WTC11 (cell line): Measurements from ENCODE around the gene TOR1AIP2. TPM values are rescaled to one million over a fixed set of nuclear protein-coding genes. Genes with fewer than 3 reads are reported as not detected.

Experiments used
- ATAC-seq: fragments of 200-7000 bp; cut with Tn5 transposase; 2 replicates; pipeline ENCODE4 v1.10.0; 2021; ENCODE audit warnings: mild to moderate bottlenecking, moderate library complexity
- CTCF ChIA-PET: fragments of 300-600 bp; sonication (Branson Sonifier 250); formaldehyde crosslinking; loops from one replicate; lab custom pipeline; 2021; ENCODE audit warnings: antibody characterized with exemption; lab: Charles Lee
- POLR2A ChIA-PET: fragments of 350-600 bp; sonication (Branson Sonifier 250); formaldehyde crosslinking; loops from one replicate; lab custom pipeline; 2021; ENCODE audit warnings: antibody characterized with exemption; lab: Charles Lee
- DNase-seq: peaks from one replicate; pipeline ENCODE4 v3.0.0; 2021; ENCODE audit warnings: low spot score
- H3K27ac Mint-ChIP-seq: 2 replicates; pipeline ENCODE4 v1.8.0; 2021; ENCODE audit warnings: mixed read lengths
- H3K27me3 Mint-ChIP-seq: 2 replicates; pipeline ENCODE4 v1.8.0; 2021; ENCODE audit warnings: low read depth, mild to moderate bottlenecking, moderate library complexity, mixed read lengths
- H3K36me3 Mint-ChIP-seq: 2 replicates; pipeline ENCODE4 v1.8.0; 2021; ENCODE audit warnings: mixed read lengths
- H3K4me1 Mint-ChIP-seq: 2 replicates; pipeline ENCODE4 v1.8.0; 2022; ENCODE audit warnings: mixed read lengths
- H3K4me3 Mint-ChIP-seq: 2 replicates; pipeline ENCODE4 v1.8.0; 2021; ENCODE audit warnings: mild to moderate bottlenecking, moderate library complexity, mixed read lengths
- H3K9me3 Mint-ChIP-seq: 2 replicates; pipeline ENCODE4 v1.8.0; 2021; ENCODE audit warnings: mixed read lengths
- ATF3 ChIP-seq: sonication (generic); formaldehyde crosslinking; conservative IDR thresholded peaks from 2 replicates; pipeline ENCODE4 v1.8.1; 2022; ENCODE audit warnings: mild to moderate bottlenecking, missing genetic modification reagents
- ELF4 ChIP-seq: sonication (generic); formaldehyde crosslinking; IDR thresholded peaks from 2 replicates; pipeline ENCODE4 v1.8.1; 2022; ENCODE audit warnings: low read depth, mild to moderate bottlenecking, moderate library complexity, missing genetic modification reagents
- ERG ChIP-seq: fragments of 250-450 bp; sonication (Bioruptor Pico); IDR thresholded peaks from 2 replicates; pipeline ENCODE4 v1.8.0; 2021; ENCODE audit warnings: mild to moderate bottlenecking
- ESRRA ChIP-seq: sonication (generic); formaldehyde crosslinking; IDR thresholded peaks from 2 replicates; pipeline ENCODE4 v1.8.1; 2022; ENCODE audit warnings: mild to moderate bottlenecking, missing genetic modification reagents, borderline replicate concordance
- MXD4 ChIP-seq: fragments of 250-450 bp; sonication (Bioruptor Pico); IDR thresholded peaks from 2 replicates; pipeline ENCODE4 v1.8.0; 2021; ENCODE audit warnings: mild to moderate bottlenecking, moderate library complexity, borderline replicate concordance
- NFE2L1 ChIP-seq: sonication (generic); formaldehyde crosslinking; IDR thresholded peaks from 2 replicates; pipeline ENCODE4 v1.8.1; 2023; ENCODE audit warnings: missing genetic modification reagents
- NR2C2 ChIP-seq: sonication (generic); formaldehyde crosslinking; IDR thresholded peaks from 2 replicates; pipeline ENCODE4 v1.8.0; 2022; ENCODE audit warnings: mild to moderate bottlenecking, missing genetic modification reagents
- PREB ChIP-seq: sonication (generic); formaldehyde crosslinking; IDR thresholded peaks from 2 replicates; pipeline ENCODE4 v1.8.1; 2022; ENCODE audit warnings: mild to moderate bottlenecking, missing genetic modification reagents, moderate library complexity, borderline replicate concordance
- RELA ChIP-seq: sonication (generic); formaldehyde crosslinking; IDR thresholded peaks from 2 replicates; pipeline ENCODE4 v1.8.1; 2022; ENCODE audit warnings: missing genetic modification reagents, mild to moderate bottlenecking, borderline replicate concordance
- SMAD3 ChIP-seq: sonication (generic); formaldehyde crosslinking; IDR thresholded peaks from 2 replicates; pipeline ENCODE4 v1.8.0; 2022; ENCODE audit warnings: missing genetic modification reagents, mild to moderate bottlenecking, borderline replicate concordance
- SMAD4 ChIP-seq: sonication (generic); formaldehyde crosslinking; IDR thresholded peaks from 2 replicates; pipeline ENCODE4 v1.8.0; 2022; ENCODE audit warnings: mild to moderate bottlenecking, missing genetic modification reagents
- SP1 ChIP-seq: sonication (generic); formaldehyde crosslinking; conservative IDR thresholded peaks from 2 replicates; pipeline ENCODE4 v1.8.1; 2022; ENCODE audit warnings: missing genetic modification reagents
- ZNF396 ChIP-seq: fragments of 250-450 bp; sonication (Bioruptor Pico); IDR thresholded peaks from 2 replicates; pipeline ENCODE4 v1.8.0; 2021; ENCODE audit warnings: mild to moderate bottlenecking, moderate library complexity, borderline replicate concordance
- ZNF423 ChIP-seq: fragments of 250-450 bp; sonication (Bioruptor Pico); IDR thresholded peaks from 2 replicates; pipeline ENCODE4 v2.1.2; 2022; ENCODE audit warnings: mild to moderate bottlenecking, moderate library complexity
- total RNA-seq: library from RNA; stranded (reverse); gene quantifications from 3 replicates; pipeline ENCODE4 v1.2.3, GENCODE V29; 2021
- TF ChIP-seq, protein P1 (sequence below): fragments of 250-450 bp; sonication (Bioruptor Pico); IDR thresholded peaks from 2 replicates; pipeline ENCODE4 v1.9.0; 2021; ENCODE audit warnings: mild to moderate bottlenecking, borderline replicate concordance
- TF ChIP-seq, protein P2 (sequence below): sonication (generic); formaldehyde crosslinking; IDR thresholded peaks from 2 replicates; pipeline ENCODE4 v1.8.1; 2022; ENCODE audit warnings: low read depth, mild to moderate bottlenecking, moderate library complexity, missing genetic modification reagents, borderline replicate concordance
- TF ChIP-seq, protein P3 (sequence below): fragments of 200-600 bp; IDR thresholded peaks from 2 replicates; pipeline ENCODE4 v1.8.0; 2022; ENCODE audit warnings: antibody characterized with exemption

The TOR1AIP2 gene
- total RNA-seq, 1 experiment from 2014 or later: 57.2 TPM

DNA sequence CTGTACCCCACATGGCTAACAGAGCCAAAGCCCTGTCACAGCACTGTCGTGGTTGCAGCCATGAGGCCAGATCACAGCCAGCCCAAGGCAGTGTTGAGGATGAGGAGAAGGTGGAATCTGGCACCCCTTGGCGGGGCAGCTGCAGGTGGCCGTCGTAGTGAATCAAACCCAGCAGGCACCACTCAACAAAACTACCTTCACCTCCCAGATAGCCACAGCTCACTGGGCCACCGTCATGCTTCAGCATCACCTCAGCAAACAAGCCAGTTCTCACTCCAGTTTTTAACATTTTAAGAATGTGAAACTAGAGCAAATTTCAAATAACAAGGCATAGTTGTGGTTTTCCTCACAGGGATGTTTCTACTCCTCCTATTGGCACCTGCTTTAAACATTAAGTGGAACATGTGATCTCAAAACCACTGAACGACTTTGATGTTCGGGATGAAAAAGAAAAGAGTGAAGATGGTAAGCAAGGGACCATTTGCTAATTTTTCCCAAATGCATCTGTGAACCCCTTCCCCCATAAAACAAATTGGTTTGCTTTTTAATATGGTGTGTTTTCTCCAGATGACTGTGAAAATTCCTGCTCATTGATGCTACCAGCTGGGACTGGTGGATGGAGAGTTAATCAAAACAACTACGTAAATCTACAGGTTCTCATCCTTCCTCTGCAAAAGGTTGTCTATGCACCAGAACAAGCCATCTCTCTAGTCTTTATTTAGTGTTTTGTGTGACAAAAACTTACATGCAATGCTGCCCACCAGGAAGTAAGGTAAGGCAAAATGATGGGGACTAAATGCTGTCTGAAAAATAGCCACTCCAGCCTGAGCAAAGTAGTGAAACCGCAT lies 45.5 kb downstream of the TOR1AIP2 start:
- Mint-ChIP-seq H3K36me3 (no peaks in the 10 kb centered on the region), H3K27ac (no peak overlapping the region), H3K4me1 (peaks cover 24% of the 10 kb centered on the region), H3K27me3 (no peaks in the 10 kb centered on the region; the same call in none of the 2 replicates), H3K4me3 (no peak overlapping the region), H3K9me3 (no peaks in the 10 kb centered on the region)
- DNase-seq: no peak
- peak; percentile 52 for ATAC-seq
- ChIA-PET POLR2A (no interaction called here), CTCF (interaction anchor here (0.8 to 2.6 kb wide), 5 partner anchors 17 to 126 kb away, joined by 4 to 11 read pairs (median 8); no protein-coding TSS in a partner anchor)
- TF ChIP-seq ZNF423 (CRISPR knock-in tag) (peak; percentile 92), NR2C2 (CRISPR knock-in tag) (no peak)

GRCh38 chr1:179831225-179831624 lies 46.4 kb downstream of the TOR1AIP2 start:
- Mint-ChIP-seq H3K27me3 (no peaks in the 10 kb centered on the region; the same call in none of the 2 replicates), H3K4me1 (peaks cover 24% of the 10 kb centered on the region), H3K9me3 (no peaks in the 10 kb centered on the region), H3K27ac (no peak overlapping the region), H3K36me3 (no peaks in the 10 kb centered on the region), H3K4me3 (no peak overlapping the region)
- ChIA-PET CTCF (interaction anchor here (0.8 to 2.6 kb wide), 3 partner anchors 16 to 125 kb away, joined by 4 to 9 read pairs (median 6); no protein-coding TSS in a partner anchor), POLR2A (no interaction called here)
- TF ChIP-seq NFE2L1 (no peak), ESRRA (no peak), NR2C2 (CRISPR knock-in tag) (no peak), RELA (CRISPR knock-in tag) (no peak), SP1 (CRISPR knock-in tag) (no peak), SMAD4 (CRISPR knock-in tag) (no peak), SMAD3 (CRISPR knock-in tag) (no peak), PREB (no peak), ELF4 (CRISPR knock-in tag) (no peak), ZNF396 (no peak), MXD4 (CRISPR knock-in tag) (no peak)
- TF ChIP-seq, protein P1, sequence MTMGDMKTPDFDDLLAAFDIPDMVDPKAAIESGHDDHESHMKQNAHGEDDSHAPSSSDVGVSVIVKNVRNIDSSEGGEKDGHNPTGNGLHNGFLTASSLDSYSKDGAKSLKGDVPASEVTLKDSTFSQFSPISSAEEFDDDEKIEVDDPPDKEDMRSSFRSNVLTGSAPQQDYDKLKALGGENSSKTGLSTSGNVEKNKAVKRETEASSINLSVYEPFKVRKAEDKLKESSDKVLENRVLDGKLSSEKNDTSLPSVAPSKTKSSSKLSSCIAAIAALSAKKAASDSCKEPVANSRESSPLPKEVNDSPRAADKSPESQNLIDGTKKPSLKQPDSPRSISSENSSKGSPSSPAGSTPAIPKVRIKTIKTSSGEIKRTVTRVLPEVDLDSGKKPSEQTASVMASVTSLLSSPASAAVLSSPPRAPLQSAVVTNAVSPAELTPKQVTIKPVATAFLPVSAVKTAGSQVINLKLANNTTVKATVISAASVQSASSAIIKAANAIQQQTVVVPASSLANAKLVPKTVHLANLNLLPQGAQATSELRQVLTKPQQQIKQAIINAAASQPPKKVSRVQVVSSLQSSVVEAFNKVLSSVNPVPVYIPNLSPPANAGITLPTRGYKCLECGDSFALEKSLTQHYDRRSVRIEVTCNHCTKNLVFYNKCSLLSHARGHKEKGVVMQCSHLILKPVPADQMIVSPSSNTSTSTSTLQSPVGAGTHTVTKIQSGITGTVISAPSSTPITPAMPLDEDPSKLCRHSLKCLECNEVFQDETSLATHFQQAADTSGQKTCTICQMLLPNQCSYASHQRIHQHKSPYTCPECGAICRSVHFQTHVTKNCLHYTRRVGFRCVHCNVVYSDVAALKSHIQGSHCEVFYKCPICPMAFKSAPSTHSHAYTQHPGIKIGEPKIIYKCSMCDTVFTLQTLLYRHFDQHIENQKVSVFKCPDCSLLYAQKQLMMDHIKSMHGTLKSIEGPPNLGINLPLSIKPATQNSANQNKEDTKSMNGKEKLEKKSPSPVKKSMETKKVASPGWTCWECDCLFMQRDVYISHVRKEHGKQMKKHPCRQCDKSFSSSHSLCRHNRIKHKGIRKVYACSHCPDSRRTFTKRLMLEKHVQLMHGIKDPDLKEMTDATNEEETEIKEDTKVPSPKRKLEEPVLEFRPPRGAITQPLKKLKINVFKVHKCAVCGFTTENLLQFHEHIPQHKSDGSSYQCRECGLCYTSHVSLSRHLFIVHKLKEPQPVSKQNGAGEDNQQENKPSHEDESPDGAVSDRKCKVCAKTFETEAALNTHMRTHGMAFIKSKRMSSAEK: no peak
- DNase-seq: no peak
- no peak for ATAC-seq

DNA sequence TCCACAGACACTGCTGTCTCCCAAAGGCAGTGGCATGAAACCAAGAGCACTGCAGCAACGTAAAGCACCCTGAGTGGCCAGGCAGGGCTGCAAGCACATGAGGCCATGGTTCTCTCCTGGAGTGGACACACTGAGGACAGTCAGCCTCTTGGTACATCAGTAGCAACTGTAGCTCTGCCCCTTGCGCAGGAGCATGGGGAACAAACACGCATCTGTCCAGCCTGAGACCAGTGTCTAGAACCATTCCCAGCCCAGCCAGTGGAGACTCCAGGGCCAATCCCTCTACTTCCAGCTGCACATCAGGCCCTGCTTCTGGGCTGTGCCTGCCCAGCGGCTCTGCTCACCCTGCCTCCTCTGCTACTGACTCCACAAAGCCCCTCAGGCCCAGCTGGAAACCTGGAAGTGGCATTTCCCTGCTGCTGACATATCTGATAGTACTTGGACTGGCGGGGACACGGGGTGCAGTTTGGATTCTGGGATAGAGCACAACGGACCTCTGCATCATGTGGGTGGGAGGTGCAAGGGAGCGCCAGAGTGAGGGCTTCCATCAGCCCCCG lies 49.0 kb downstream of the TOR1AIP2 start:
- CTCF ChIA-PET: interaction anchor here (0.6 to 1.4 kb wide), 5 partner anchors 14 to 1476 kb away, joined by 3 to 17 read pairs (median 4); no protein-coding TSS in a partner anchor
- POLR2A ChIA-PET: no interaction called here

More for the DNA sequence above, 49.0 kb downstream of the TOR1AIP2 start:
- TF ChIP-seq ATF3 (CRISPR knock-in tag) (no peak), ZNF423 (CRISPR knock-in tag) (no peak), ERG (CRISPR knock-in tag) (no peak), SP1 (CRISPR knock-in tag) (no peak)
- TF ChIP-seq, protein P2, sequence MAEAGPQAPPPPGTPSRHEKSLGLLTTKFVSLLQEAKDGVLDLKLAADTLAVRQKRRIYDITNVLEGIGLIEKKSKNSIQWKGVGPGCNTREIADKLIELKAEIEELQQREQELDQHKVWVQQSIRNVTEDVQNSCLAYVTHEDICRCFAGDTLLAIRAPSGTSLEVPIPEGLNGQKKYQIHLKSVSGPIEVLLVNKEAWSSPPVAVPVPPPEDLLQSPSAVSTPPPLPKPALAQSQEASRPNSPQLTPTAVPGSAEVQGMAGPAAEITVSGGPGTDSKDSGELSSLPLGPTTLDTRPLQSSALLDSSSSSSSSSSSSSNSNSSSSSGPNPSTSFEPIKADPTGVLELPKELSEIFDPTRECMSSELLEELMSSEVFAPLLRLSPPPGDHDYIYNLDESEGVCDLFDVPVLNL (CRISPR knock-in tag): no peak
- TF ChIP-seq, protein P3, sequence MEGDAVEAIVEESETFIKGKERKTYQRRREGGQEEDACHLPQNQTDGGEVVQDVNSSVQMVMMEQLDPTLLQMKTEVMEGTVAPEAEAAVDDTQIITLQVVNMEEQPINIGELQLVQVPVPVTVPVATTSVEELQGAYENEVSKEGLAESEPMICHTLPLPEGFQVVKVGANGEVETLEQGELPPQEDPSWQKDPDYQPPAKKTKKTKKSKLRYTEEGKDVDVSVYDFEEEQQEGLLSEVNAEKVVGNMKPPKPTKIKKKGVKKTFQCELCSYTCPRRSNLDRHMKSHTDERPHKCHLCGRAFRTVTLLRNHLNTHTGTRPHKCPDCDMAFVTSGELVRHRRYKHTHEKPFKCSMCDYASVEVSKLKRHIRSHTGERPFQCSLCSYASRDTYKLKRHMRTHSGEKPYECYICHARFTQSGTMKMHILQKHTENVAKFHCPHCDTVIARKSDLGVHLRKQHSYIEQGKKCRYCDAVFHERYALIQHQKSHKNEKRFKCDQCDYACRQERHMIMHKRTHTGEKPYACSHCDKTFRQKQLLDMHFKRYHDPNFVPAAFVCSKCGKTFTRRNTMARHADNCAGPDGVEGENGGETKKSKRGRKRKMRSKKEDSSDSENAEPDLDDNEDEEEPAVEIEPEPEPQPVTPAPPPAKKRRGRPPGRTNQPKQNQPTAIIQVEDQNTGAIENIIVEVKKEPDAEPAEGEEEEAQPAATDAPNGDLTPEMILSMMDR: no peak
- DNase-seq (no peak), ATAC-seq (no peak)
- no peak overlapping the region for H3K27ac Mint-ChIP-seq
- no peak overlapping the region for H3K4me3 Mint-ChIP-seq
- H3K4me1 Mint-ChIP-seq: peaks cover 27% of the 10 kb centered on the region
- H3K36me3 Mint-ChIP-seq: no peaks in the 10 kb centered on the region
- no peaks in the 10 kb centered on the region; the same call in none of the 2 replicates for H3K27me3 Mint-ChIP-seq
- H3K9me3 Mint-ChIP-seq: no peaks in the 10 kb centered on the region
